Panc1 (cell line): Measurements from ENCODE around the gene ASAP2. TPM values are rescaled to one million over a fixed set of nuclear protein-coding genes. Genes with fewer than 3 reads are reported as not detected.

Source experiments
- ATAC-seq: fragments of 200-7000 bp; cut with Tn5 transposase; 2 replicates; pipeline ENCODE4 v1.9.1; 2020; ENCODE audit warnings: mild to moderate bottlenecking, moderate library complexity
- BruUV-seq: library from RNA; stranded (reverse); fragments of 400-500 nt; replicated peaks from 2 replicates; lab custom pipeline; 2021; lab: Mats Ljungman, UMichigan
- CTCF ChIA-PET: fragments of 300-600 bp; sonication (Branson Sonifier 250); formaldehyde crosslinking; loops from one replicate; lab custom pipeline; 2022; ENCODE audit warnings: antibody characterized with exemption; lab: Charles Lee
- POLR2A ChIA-PET: fragments of 300-600 bp; sonication (Branson Sonifier 250); formaldehyde crosslinking; loops from one replicate; lab custom pipeline; 2022; ENCODE audit warnings: antibody characterized with exemption; lab: Charles Lee
- DNase-seq: peaks from one replicate; pipeline ENCODE4 v3.0.0-alpha.2; 2010; ENCODE audit warnings: low read depth, low spot score
- H3K27ac ChIP-seq: 2 replicates; pipeline ENCODE4 v1.5.1; 2011; ENCODE audit warnings: mild to moderate bottlenecking, low read length, inconsistent platforms
- H3K27me3 ChIP-seq: fragments of 200-500 bp; sonication (Bioruptor generic); 2 replicates; pipeline ENCODE4 v1.6.0; 2014; ENCODE audit warnings: low read length, inconsistent platforms; ENCODE audit not compliant: control insufficient read depth, insufficient read depth
- H3K36me3 ChIP-seq: fragments of 200-500 bp; sonication (Bioruptor generic); 2 replicates; pipeline ENCODE4 v1.5.1; 2014; ENCODE audit warnings: inconsistent platforms, mild to moderate bottlenecking, low read length, moderate library complexity; ENCODE audit not compliant: control insufficient read depth, insufficient read depth
- H3K4me1 ChIP-seq: 2 replicates; pipeline ENCODE4 v1.5.1; 2011; ENCODE audit warnings: inconsistent platforms, mild to moderate bottlenecking, low read length, moderate library complexity; ENCODE audit not compliant: control insufficient read depth, insufficient read depth
- H3K4me3 ChIP-seq, 2 experiments: 2 replicates each; pipeline ENCODE4 v1.5.1; 2011 to 2012; ENCODE audit warnings: low read depth in 2 of 2, low read length in 2 of 2, mild to moderate bottlenecking in 2 of 2, inconsistent platforms in 1 of 2, moderate library complexity in 1 of 2
- H3K9me3 ChIP-seq: fragments of 200-500 bp; sonication (Bioruptor generic); 2 replicates; pipeline ENCODE4 v1.5.1; 2014; ENCODE audit warnings: low read depth, mild to moderate bottlenecking, inconsistent platforms, low read length, moderate library complexity; ENCODE audit not compliant: control insufficient read depth, insufficient read depth
- POLR2AphosphoS5 ChIP-seq: IDR thresholded peaks from 2 replicates; pipeline ENCODE4 v1.6.1; 2012; ENCODE audit warnings: mild to moderate bottlenecking, low read depth, low read length, moderate library complexity
- SIN3A ChIP-seq: IDR thresholded peaks from 2 replicates; pipeline ENCODE4 v1.6.1; 2012; ENCODE audit warnings: low read depth, mild to moderate bottlenecking, low read length, moderate library complexity, borderline replicate concordance; ENCODE audit not compliant: insufficient read depth
- TCF7L2 ChIP-seq: IDR thresholded peaks from 2 replicates; pipeline ENCODE4 v1.6.1; 2011; ENCODE audit warnings: mild to moderate bottlenecking, low read depth, low read length, inconsistent platforms
- in situ Hi-C: cut with HindIII; loops from 2 replicates; pipeline ENCODE4 v1.10.0; 2016; ENCODE audit warnings: low sequenced_read_pairs, low pct_unique_long_range_greater_than_20kb
- intact Hi-C: fragments of 100-400 bp; cut with micrococcal nuclease; formaldehyde crosslinking; loops from one replicate; pipeline ENCODE4 v1.10.0; 2022; ENCODE audit not compliant: unreplicated experiment
- total RNA-seq: library from RNA; stranded (reverse); gene quantifications from one replicate; pipeline ENCODE4 v1.2.1, GENCODE V29; 2021; ENCODE audit not compliant: unreplicated experiment
- TF ChIP-seq, protein P1 (sequence below), 2 experiments: IDR thresholded peaks; 2 replicates each; pipeline ENCODE4 v1.6.1; 2011 to 2012; ENCODE audit warnings: low read depth in 2 of 2, control low read depth in 1 of 2, low read length in 1 of 2, mild to moderate bottlenecking in 1 of 2, moderate library complexity in 1 of 2; ENCODE audit not compliant: insufficient read depth in 1 of 2
- TF ChIP-seq, protein P2 (sequence below): fragments of 450-650 bp; IDR thresholded peaks from 2 replicates; pipeline ENCODE4 v1.5.1; 2017; ENCODE audit warnings: mild to moderate bottlenecking

Gene ASAP2
- total RNA-seq, 1 experiment from 2014 or later, result 107 TPM

DNA sequence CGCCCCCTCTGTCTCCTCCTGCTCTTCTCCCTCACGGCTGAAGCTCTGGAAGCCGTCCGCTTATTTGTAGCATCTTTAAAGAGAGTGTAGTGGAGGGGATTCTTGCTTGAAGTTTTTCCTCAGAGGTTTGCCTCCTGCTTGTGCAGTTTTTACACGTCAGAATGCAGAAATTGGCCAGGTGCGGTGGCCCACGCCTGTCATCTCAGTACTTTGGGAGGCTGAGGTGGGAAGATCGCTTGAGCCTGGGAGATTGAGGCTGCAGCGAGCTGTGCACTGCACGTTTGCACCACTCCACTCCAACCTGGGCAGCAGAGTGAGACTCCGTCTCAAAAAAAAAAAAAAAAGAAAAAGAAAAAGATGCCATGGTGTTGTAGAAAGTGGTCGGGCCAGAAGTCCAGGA, 147.7 kb downstream of the ASAP2 start:
- peaks cover 49% of the 10 kb centered on the region for H3K36me3 ChIP-seq
- BruUV-seq, result no TSS peak
- DNase-seq, result no peak
- intact Hi-C loops, result no loop called here
- no peaks in the 10 kb centered on the region for H3K27me3 ChIP-seq
- in situ Hi-C loops, result no loop called here
- ChIA-PET POLR2A (no interaction called here), CTCF (no interaction called here)
- H3K4me1 ChIP-seq, result no peaks in the 10 kb centered on the region
- no peak overlapping the region for H3K4me3 ChIP-seq
- H3K27ac ChIP-seq, result no peak overlapping the region
- no peak for TF ChIP-seq POLR2AphosphoS5
- no peak for TF ChIP-seq SIN3A
- TF ChIP-seq, protein P1, sequence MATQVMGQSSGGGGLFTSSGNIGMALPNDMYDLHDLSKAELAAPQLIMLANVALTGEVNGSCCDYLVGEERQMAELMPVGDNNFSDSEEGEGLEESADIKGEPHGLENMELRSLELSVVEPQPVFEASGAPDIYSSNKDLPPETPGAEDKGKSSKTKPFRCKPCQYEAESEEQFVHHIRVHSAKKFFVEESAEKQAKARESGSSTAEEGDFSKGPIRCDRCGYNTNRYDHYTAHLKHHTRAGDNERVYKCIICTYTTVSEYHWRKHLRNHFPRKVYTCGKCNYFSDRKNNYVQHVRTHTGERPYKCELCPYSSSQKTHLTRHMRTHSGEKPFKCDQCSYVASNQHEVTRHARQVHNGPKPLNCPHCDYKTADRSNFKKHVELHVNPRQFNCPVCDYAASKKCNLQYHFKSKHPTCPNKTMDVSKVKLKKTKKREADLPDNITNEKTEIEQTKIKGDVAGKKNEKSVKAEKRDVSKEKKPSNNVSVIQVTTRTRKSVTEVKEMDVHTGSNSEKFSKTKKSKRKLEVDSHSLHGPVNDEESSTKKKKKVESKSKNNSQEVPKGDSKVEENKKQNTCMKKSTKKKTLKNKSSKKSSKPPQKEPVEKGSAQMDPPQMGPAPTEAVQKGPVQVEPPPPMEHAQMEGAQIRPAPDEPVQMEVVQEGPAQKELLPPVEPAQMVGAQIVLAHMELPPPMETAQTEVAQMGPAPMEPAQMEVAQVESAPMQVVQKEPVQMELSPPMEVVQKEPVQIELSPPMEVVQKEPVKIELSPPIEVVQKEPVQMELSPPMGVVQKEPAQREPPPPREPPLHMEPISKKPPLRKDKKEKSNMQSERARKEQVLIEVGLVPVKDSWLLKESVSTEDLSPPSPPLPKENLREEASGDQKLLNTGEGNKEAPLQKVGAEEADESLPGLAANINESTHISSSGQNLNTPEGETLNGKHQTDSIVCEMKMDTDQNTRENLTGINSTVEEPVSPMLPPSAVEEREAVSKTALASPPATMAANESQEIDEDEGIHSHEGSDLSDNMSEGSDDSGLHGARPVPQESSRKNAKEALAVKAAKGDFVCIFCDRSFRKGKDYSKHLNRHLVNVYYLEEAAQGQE (IDR thresholded peaks at IDR 0.05; ENCODE audit: insufficient read depth in 1 of 2, low read depth in 2 of 2, low read length in 1 of 2), result no peak
- TF ChIP-seq TCF7L2, result no peak
- TF ChIP-seq, protein P2, sequence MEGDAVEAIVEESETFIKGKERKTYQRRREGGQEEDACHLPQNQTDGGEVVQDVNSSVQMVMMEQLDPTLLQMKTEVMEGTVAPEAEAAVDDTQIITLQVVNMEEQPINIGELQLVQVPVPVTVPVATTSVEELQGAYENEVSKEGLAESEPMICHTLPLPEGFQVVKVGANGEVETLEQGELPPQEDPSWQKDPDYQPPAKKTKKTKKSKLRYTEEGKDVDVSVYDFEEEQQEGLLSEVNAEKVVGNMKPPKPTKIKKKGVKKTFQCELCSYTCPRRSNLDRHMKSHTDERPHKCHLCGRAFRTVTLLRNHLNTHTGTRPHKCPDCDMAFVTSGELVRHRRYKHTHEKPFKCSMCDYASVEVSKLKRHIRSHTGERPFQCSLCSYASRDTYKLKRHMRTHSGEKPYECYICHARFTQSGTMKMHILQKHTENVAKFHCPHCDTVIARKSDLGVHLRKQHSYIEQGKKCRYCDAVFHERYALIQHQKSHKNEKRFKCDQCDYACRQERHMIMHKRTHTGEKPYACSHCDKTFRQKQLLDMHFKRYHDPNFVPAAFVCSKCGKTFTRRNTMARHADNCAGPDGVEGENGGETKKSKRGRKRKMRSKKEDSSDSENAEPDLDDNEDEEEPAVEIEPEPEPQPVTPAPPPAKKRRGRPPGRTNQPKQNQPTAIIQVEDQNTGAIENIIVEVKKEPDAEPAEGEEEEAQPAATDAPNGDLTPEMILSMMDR, result no peak
- H3K9me3 ChIP-seq, result no peaks in the 10 kb centered on the region
- ATAC-seq, result no peak

DNA sequence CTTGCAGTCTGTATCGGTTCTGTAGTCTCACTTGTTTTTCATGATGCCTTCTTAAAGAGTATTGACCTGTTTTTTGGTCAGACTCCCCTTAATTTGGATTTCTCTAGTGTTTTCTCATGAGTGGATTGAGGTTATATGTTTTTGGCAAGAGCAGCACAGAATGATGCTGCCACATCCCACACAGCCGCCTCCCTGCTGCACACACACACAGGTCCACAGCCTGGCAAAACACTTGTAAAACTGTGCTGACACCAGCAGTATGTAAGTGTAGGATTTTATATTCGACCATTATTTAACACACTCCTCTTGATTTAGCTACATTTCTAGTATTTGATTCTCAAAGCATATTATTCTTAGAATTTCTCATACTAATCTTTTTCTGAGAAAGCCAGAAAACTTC, 148.7 kb downstream of the ASAP2 start:
- CTCF ChIA-PET, result no interaction called here

More for the DNA sequence above, 148.7 kb downstream of the ASAP2 start:
- H3K27me3 ChIP-seq, result no peaks in the 10 kb centered on the region
- DNase-seq (no peak), ATAC-seq (no peak)
- in situ Hi-C loops (no loop called here), intact Hi-C loops (no loop called here)
- BruUV-seq, result no TSS peak
- H3K9me3 ChIP-seq, result no peaks in the 10 kb centered on the region
- POLR2A ChIA-PET, result no interaction called here
- no peaks in the 10 kb centered on the region for H3K4me1 ChIP-seq
- peaks cover 53% of the 10 kb centered on the region for H3K36me3 ChIP-seq
- no peak overlapping the region for H3K4me3 ChIP-seq
- TF ChIP-seq, protein P1 (IDR thresholded peaks at IDR 0.05; ENCODE audit: insufficient read depth in 1 of 2, low read depth in 2 of 2, low read length in 1 of 2), result no peak
- TF ChIP-seq SIN3A (no peak), POLR2AphosphoS5 (no peak), TCF7L2 (no peak)
- TF ChIP-seq, protein P2, result no peak
- no peak overlapping the region for H3K27ac ChIP-seq
